AG04450 (cell line): ENCODE measurements around the gene SLC2A2. TPM values are rescaled to one million over a fixed set of nuclear protein-coding genes. Genes with fewer than 3 reads are reported as not detected.

Experiments
- CTCF ChIA-PET: fragments of 300-600, 350-600 bp; formaldehyde crosslinking; extraction: SDS; loops from one replicate; lab custom pipeline; 2022; ENCODE audit warnings: antibody characterized with exemption, inconsistent platforms; lab: Charles Lee
- POLR2A ChIA-PET: fragments of 350-600 bp; formaldehyde crosslinking; extraction: SDS; loops from one replicate; lab custom pipeline; 2021; ENCODE audit warnings: antibody characterized with exemption, inconsistent platforms; lab: Yijun Ruan, JAX
- DNase-seq: peaks from one replicate; pipeline ENCODE4 v3.0.0-alpha.2; 2011; ENCODE audit warnings: low read depth, low spot score
- H3K27ac ChIP-seq: one replicate; pipeline ENCODE4 v1.5.1; 2012; ENCODE audit warnings: low read depth, low read length, control low read depth
- H3K27me3 ChIP-seq: one replicate; pipeline ENCODE4 v1.6.0; 2012; ENCODE audit warnings: low read length; ENCODE audit not compliant: control insufficient read depth, insufficient read depth
- H3K4me3 ChIP-seq: 2 replicates; pipeline ENCODE4 v1.5.1; 2011; ENCODE audit warnings: mild to moderate bottlenecking, low read depth, low read length, control low read depth
- H3K9me3 ChIP-seq: 2 replicates; pipeline ENCODE4 v1.5.1; 2012; ENCODE audit warnings: low read length; ENCODE audit not compliant: control insufficient read depth, insufficient read depth
- polyA plus RNA-seq: library from polyadenylated mRNA; depleted of rRNA; stranded (reverse); fragments of >200 nt; gene quantifications from 2 replicates; pipeline ENCODE4 v1.2.3, GENCODE V29; 2011
- TF ChIP-seq, protein P1 (sequence below): IDR thresholded peaks from 2 replicates; pipeline ENCODE4 v1.5.1; 2011; ENCODE audit warnings: low read depth, low read length, control low read depth, inconsistent platforms

SLC2A2 gene
- polyA plus RNA-seq, 1 experiment = not detected

DNA sequence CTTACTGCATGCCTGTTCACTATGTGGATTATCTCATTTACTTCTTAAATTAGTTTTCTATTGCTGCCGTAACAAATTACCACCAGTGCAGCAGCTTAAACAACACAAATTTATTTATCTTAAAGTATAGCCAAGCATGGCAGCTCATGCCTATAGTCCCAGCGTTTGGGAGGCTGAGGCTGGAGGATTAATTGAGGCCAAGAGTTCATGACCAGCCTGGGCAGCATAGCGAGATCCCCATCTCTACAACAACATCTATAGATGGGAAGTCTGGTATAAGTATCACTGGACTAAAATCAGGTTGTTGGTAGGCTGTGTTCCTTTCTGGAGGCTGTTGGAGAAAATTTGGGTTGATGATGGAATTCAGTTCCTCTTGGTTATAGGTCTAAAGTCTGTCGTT is 5.1 kb downstream of the SLC2A2 start:
- H3K9me3 ChIP-seq = no peaks in the 10 kb centered on the region
- no peaks in the 10 kb centered on the region for H3K27me3 ChIP-seq
- H3K4me3 ChIP-seq = no peak overlapping the region
- H3K27ac ChIP-seq = no peak overlapping the region
- ChIA-PET CTCF (no interaction called here), POLR2A (no interaction called here)
- TF ChIP-seq, protein P1, sequence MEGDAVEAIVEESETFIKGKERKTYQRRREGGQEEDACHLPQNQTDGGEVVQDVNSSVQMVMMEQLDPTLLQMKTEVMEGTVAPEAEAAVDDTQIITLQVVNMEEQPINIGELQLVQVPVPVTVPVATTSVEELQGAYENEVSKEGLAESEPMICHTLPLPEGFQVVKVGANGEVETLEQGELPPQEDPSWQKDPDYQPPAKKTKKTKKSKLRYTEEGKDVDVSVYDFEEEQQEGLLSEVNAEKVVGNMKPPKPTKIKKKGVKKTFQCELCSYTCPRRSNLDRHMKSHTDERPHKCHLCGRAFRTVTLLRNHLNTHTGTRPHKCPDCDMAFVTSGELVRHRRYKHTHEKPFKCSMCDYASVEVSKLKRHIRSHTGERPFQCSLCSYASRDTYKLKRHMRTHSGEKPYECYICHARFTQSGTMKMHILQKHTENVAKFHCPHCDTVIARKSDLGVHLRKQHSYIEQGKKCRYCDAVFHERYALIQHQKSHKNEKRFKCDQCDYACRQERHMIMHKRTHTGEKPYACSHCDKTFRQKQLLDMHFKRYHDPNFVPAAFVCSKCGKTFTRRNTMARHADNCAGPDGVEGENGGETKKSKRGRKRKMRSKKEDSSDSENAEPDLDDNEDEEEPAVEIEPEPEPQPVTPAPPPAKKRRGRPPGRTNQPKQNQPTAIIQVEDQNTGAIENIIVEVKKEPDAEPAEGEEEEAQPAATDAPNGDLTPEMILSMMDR = no peak
- DNase-seq = no peak

DNA sequence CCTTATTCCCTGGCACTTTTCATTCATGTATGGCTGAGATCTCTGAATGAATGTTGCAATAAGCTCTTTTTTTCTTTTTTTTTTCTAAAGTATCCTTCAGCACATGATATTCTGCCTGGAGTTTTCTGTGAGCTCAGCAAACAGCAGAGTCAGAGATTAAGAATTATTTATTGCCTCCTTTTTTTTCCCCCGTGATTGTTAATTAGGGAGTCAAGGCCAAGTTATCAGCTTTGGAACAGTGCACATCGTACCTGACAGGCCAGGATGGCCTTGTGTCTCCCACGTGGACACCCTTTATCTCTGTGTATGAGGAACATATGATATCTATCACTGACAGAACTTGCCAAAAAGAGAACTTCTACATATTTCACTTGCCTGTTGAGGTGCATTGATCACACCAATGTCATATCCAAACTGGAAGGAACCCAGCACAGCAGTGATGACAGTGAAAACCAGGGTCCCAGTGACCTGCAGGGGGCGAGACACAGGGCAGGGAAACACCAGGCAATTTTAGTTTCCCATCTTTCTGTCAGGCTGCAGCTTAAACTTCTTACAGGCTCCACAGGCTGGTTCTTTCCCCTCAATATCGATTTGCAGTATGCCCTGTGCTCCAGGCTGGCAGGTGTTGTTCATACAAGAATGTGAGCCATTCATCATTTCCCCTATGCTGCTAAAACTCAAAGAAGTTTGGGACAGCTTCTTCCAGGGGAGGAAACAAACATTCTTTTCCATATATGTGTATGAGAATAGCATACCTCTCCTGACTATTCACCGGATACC is 8.2 kb downstream of the SLC2A2 start:
- no peak for DNase-seq
- no peaks in the 10 kb centered on the region for H3K27me3 ChIP-seq
- POLR2A ChIA-PET = interaction anchor here (0.7 kb wide), 1 partner anchor 1297 kb away, joined by 4 read pairs; no protein-coding TSS in a partner anchor

DNA sequence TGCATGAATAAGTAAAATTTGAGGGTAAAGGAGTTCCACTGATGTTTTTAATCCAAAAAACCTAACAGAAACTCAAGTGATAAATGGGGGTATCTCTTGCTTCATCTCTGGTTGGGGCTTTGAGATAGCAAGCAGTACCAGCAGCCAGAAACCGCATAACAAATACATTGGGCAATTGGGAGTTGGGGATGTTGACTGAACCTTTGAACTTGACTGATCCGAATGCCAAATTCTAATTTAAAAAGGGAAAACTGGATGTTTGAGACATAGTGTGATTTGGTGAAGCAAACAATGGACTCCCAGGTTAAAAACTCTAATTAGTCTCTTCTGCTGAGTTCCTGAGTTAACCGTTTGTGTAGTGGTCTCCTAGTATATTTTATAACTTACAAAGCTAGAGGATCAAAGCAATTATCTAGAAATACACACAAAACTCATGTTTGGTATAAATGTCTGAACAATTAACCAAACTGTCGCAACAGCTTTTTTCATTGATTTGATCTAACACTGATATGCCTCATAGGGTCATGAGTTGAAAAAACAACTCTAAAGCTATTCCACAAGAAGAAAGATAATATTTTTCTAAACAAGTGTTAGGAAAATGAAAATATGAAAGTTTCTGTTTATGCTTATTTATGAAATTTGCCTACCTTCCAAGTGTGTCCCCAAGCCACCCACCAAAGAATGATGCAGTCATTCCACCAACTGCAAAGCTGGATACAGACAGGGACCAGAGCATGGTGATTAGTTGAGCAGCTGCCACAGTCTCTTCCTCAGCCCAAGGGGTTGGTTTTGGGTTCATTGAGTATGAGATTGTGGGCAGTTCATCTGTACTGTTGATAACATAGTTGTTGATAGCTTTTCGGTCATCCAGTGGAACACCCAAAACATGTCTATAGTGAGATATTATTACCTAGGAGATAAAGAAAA is 12.4 kb downstream of the SLC2A2 start:
- H3K27me3 ChIP-seq = no peaks in the 10 kb centered on the region
- H3K9me3 ChIP-seq = no peaks in the 10 kb centered on the region
- DNase-seq = no peak
- POLR2A ChIA-PET = interaction anchor here (0.6 kb wide), 2 partner anchors 11 to 16 kb away, joined by 3 to 4 read pairs; no protein-coding TSS in a partner anchor
- TF ChIP-seq, protein P1 = no peak
- CTCF ChIA-PET = no interaction called here
- H3K4me3 ChIP-seq = no peak overlapping the region
- H3K27ac ChIP-seq = no peak overlapping the region

More for the DNA sequence above, 8.2 kb downstream of the SLC2A2 start:
- Histone ChIP-seq H3K9me3 (no peaks in the 10 kb centered on the region), H3K27ac (no peak overlapping the region), H3K4me3 (no peak overlapping the region)
- TF ChIP-seq, protein P1 = peak; percentile 42
- CTCF ChIA-PET = interaction anchor here (0.7 to 1.1 kb wide), 3 partner anchors 13 to 86 kb away, joined by 3 to 6 read pairs (median 3); no protein-coding TSS in a partner anchor

DNA sequence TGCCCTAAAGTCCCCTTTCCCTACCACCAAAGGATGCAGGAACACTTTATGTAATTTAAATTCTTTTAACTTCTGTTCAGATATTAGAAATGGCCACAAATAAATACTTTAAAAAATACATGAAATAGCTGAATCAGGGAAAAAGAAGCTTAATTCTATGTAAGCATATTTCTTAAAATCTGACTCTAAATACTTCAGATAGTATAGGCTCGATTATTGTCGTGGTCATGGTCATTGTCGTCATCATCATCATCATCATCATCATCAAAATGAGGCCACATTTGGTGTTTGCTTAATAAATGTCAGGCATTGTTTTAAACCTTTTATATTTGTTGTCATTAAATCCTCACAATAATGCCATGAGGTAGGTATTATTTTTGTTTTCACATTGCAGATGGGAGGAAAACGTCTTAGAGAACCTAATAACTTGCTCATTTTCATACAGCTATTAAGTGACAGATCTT is 14.6 kb downstream of the SLC2A2 start:
- TF ChIP-seq, protein P1 = no peak
- no peak for DNase-seq
- ChIA-PET POLR2A (no interaction called here), CTCF (no interaction called here)
- H3K4me3 ChIP-seq = no peak overlapping the region
- no peak overlapping the region for H3K27ac ChIP-seq
- H3K27me3 ChIP-seq = no peaks in the 10 kb centered on the region
- H3K9me3 ChIP-seq = no peaks in the 10 kb centered on the region
